G401.6 (cell line): ENCODE results near the gene NUDT14.

Experiments
- FAIRE-seq: peaks from 2 replicates; lab custom pipeline; 2012; peaks lifted over from hg19 to GRCh38; lab: Jason Lieb, UNC

NUDT14 gene

GRCh38 chr14:105146181-105146975 is 34.7 kb downstream of the NUDT14 start:
- FAIRE-seq = no peak

GRCh38 chr14:105145381-105146180 is 35.5 kb downstream of the NUDT14 start:
- no peak for FAIRE-seq

GRCh38 chr14:105144666-105145380 is 36.3 kb downstream of the NUDT14 start:
- FAIRE-seq = no peak

- no peak for FAIRE-seq
Observed at GRCh38 chr14:105144026-105144665, 37.0 kb downstream of the NUDT14 start.

GRCh38 chr14:105143451-105144025 is 37.6 kb downstream of the NUDT14 start:
- FAIRE-seq = no peak

GRCh38 chr14:105142651-105143450 is 38.3 kb downstream of the NUDT14 start:
- no peak for FAIRE-seq

- FAIRE-seq = no peak
Observed at GRCh38 chr14:105141486-105142281, 39.4 kb downstream of the NUDT14 start.

- no peak for FAIRE-seq
Observed at GRCh38 chr14:105141026-105141425, 40.1 kb downstream of the NUDT14 start.

- FAIRE-seq = no peak
Observed at GRCh38 chr14:105140581-105140980, 40.5 kb downstream of the NUDT14 start.

- FAIRE-seq = no peak
Observed at GRCh38 chr14:105139831-105140239, 41.3 kb downstream of the NUDT14 start.

- FAIRE-seq = no peak
Observed at GRCh38 chr14:105139212-105139825, 41.8 kb downstream of the NUDT14 start.

GRCh38 chr14:105138551-105139111 is 42.5 kb downstream of the NUDT14 start:
- no peak for FAIRE-seq

GRCh38 chr14:105138021-105138541 is 43.0 kb downstream of the NUDT14 start:
- no peak for FAIRE-seq

GRCh38 chr14:105137481-105138020 is 43.6 kb downstream of the NUDT14 start:
- FAIRE-seq = no peak

- no peak for FAIRE-seq
Observed at GRCh38 chr14:105136401-105137322, 44.5 kb downstream of the NUDT14 start.

GRCh38 chr14:105135700-105136395 is 45.3 kb downstream of the NUDT14 start:
- no peak for FAIRE-seq
